Neural cell (in vitro differentiated cells): ENCODE measurements around the gene HSD3B7.

Experiments
- EZH2 ChIP-seq: fragments of 200-600, 300-800 bp; shearing (Covaris generic), sonication (generic); IDR thresholded peaks from 2 replicates; pipeline ENCODE4 v1.6.1; 2014; ENCODE audit warnings: antibody characterized with exemption, low read length, borderline replicate concordance, mild to moderate bottlenecking; ENCODE audit not compliant: insufficient read depth, poor library complexity, severe bottlenecking
- MXI1 ChIP-seq: fragments of 450-650 bp; conservative IDR thresholded peaks from 2 replicates; pipeline ENCODE4 v1.6.1; 2014; ENCODE audit warnings: antibody characterized with exemption, mild to moderate bottlenecking; ENCODE audit not compliant: poor library complexity, severe bottlenecking
- POLR2AphosphoS5 ChIP-seq: IDR thresholded peaks from 2 replicates; pipeline ENCODE4 v1.6.1; 2012
- RAD21 ChIP-seq: fragments of 450-650 bp; conservative IDR thresholded peaks from 2 replicates; pipeline ENCODE4 v1.6.1; 2014; ENCODE audit warnings: antibody characterized with exemption, mild to moderate bottlenecking, moderate library complexity
- SMC3 ChIP-seq: fragments of 450-650 bp; conservative IDR thresholded peaks from 2 replicates; pipeline ENCODE4 v1.6.1; 2014; ENCODE audit warnings: antibody characterized with exemption, mild to moderate bottlenecking, moderate library complexity; ENCODE audit not compliant: poor library complexity
- TAF1 ChIP-seq: IDR thresholded peaks from 2 replicates; pipeline ENCODE4 v1.6.1; 2012; ENCODE audit warnings: low read depth
- TF ChIP-seq, protein P1 (sequence below): fragments of 450-650 bp; IDR thresholded peaks from 2 replicates; pipeline ENCODE4 v1.5.1; 2014; ENCODE audit warnings: antibody characterized with exemption, mild to moderate bottlenecking, moderate library complexity; ENCODE audit not compliant: poor library complexity, severe bottlenecking

DNA sequence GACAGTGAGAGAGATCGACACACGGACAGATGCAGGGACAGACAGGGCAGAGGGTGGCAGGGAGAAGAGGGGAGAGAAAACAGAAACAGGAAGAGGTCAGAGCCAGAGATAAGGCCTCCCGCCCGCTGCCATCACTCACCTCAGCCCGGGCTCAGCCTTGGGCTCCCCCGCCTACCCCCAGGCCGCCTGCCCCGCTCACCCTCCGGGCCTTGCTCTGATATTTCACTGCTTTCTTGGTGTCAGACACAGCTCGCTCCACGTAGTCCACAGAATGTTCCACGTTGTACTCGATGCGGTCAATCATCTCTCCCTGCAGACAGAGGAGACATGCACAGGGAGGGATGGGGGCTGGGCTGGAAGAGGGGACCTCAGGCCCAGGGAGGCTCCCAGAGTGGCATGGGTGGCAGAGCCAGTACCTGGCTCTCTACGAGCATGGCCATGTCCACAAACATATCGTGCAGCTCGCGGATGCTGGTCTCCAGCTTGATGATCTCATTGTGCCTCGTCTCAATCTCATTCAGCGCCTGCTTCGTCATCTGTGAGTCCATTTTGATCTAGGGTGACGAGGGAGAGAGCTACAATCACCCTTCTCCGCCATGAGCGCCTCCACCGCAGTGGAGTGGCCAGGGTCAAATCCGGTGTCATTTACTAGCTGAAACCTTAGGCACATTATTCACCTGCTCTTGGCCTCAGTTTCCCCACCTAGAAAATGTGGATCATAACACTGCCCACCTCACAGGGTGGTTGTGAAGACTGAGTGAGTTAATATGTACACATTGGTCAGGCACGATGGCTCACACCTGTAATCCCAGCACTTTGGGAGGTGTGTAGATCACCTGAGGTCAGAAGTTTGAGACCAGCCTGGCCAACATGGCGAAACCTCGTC is 8.2 kb downstream of the HSD3B7 start:
- TF ChIP-seq POLR2AphosphoS5 (no peak), EZH2 (no peak), SMC3 (no peak), RAD21 (no peak), TAF1 (no peak), MXI1 (no peak)
- TF ChIP-seq, protein P1, sequence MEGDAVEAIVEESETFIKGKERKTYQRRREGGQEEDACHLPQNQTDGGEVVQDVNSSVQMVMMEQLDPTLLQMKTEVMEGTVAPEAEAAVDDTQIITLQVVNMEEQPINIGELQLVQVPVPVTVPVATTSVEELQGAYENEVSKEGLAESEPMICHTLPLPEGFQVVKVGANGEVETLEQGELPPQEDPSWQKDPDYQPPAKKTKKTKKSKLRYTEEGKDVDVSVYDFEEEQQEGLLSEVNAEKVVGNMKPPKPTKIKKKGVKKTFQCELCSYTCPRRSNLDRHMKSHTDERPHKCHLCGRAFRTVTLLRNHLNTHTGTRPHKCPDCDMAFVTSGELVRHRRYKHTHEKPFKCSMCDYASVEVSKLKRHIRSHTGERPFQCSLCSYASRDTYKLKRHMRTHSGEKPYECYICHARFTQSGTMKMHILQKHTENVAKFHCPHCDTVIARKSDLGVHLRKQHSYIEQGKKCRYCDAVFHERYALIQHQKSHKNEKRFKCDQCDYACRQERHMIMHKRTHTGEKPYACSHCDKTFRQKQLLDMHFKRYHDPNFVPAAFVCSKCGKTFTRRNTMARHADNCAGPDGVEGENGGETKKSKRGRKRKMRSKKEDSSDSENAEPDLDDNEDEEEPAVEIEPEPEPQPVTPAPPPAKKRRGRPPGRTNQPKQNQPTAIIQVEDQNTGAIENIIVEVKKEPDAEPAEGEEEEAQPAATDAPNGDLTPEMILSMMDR = no peak
